GM19463 (cell line): ENCODE data around the gene LBR.

ENCODE experiments used
- ATAC-seq: cut with Tn5 transposase; IDR thresholded peaks from one replicate; pipeline ENCODE4 v1.9.1; 2021; ENCODE audit warnings: mild to moderate bottlenecking, moderate library complexity; ENCODE audit not compliant: unreplicated experiment

Gene LBR

DNA sequence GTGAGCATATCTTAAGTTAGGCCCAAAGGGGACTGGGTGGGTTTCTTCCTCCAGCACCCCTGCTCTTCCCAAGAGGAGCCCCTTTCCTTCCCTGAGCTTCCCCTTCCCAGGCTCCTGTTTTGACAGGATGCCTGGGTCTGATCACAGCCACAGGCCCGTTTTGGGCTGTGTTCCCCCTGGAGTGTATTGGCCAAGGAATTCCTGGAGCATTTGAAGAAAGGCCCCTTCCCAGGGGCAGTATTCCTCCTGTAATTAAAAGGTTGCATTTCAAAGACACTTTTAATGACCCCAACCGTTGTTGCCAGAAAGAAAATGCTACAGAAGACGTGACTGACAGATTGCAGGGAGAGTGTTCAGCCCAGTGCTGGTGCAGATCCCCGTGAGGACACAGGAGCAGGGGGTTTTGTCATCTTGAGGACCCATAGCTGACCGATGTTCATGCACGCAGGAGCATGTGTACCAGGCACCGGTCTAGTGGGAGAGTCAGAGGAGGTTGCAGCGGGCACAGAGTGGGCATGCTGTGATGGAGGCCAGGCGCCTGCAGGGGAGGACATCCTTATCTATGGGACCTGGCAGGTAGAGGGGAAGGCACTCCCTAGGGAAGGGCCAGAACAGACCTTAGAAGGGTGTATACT, 19.3 kb upstream of the LBR start:
- ATAC-seq = no peak

DNA sequence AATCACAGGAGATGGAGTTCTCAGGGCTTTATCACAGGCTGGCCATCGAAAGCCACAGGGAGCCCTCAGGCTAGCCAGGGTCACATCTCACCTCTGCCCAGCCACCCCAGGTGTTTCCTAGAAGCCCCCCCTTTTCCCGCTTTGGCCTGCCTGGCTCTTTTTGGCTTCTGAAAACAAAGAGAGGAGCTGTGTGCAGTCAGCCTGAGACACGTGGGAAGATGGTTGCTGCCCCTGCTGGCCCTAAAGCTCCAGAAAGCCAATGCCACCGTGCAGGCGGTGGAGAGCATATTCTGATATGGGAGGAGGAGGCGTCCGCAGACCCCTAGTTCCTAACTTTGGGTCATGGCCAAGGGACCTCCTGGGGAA, 18.7 kb upstream of the LBR start:
- ATAC-seq = no peak

DNA sequence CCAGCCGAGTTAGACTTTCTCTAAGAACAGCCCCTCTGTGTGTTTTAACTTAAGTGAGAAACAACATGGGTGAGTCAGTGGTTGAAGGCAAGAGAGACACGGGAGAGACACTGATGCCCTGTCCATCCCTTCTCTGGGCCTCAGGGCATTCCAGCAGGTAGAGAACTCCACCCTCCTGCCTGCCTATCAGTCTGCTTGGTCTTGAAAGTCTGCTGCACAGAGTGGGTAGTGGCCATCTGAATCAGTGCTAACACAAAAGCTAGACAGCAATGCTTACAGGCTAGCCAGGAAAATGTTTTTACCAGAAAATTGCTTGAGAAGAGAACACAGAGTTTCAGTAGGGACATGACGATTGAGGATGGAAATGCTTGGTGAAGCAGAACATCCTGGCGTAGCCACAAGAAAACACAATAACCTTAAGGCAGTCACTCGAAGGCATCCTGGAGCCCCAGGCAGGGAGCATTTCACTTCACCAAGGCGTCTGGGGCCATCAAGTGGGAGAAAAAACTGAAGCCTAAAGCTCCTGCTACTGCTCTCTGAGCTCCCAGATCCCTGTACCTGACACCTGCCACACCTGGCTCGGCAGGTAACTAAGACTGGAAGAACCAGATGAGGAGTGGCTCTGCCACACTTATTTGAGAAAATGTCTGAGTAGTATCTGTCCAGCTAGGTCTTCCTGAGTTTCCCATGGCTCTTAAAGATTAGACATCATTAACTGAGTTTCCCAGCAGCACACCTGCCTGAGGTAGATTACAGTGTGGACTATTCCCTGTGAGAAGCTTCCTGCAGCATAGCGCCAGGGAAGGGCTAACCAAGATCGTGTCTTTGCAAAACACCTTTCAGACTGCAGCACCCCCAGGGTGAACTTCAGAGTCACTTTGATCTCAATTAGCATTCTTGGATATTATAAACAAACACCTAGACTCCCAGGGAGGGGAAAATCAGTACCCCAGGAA, 18.1 kb upstream of the LBR start:
- ATAC-seq = no peak

DNA sequence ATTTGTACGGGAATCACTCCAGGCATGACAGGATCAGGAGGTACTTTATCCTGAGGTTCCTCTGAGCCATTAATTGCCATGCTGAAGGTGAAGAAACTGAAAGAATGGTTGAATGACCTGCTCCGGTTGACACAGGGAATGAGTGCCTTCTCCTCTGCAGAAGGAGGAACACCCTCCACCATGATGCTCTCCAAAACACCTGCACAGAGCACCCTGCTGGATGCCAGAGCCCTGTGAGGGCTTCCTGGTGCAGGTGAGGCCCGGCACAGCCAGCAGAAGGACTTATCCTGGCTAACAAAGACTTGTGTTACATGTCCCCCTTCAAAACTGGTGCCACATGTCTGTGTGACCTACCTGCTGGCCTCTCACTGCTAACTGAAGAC, 14.3 kb upstream of the LBR start:
- no peak for ATAC-seq

DNA sequence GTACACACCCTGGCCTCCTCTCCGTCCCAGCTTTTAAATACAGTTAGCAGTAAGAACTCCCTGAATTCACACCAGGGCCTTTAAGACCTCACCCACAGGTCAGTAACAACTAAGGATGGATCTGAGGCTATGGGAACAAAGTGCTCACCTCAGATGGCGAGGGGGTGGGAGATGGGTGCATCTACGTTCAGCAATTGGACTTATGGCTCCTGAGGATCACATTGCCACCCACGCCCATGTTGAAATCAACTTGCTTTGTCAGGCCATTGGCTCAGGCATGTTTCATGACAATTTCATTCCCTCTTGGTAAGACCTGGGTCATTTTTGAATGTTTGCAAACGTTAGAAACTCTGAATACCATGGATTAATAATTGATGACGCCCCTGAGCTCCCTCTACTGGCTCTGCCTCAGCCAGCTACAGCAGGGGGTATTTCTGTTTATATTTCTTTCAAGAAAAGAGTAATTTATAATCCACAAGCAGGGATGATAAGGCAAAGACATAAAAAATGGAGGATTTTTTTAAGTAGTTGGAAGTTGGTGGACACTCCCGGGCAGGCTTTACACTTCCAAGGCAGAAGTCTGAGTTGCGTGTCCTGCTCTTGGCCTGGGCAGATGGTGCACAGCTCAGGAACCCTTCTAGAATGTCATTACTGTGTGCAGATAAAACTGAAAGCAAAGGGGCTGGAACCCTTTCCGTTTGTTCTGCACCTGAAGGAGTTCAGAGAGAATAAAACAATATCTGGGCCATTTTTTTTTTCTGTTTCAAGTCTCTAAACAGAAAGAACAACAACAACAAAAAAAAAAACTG, 13.7 kb upstream of the LBR start:
- ATAC-seq = peak; percentile 38

DNA sequence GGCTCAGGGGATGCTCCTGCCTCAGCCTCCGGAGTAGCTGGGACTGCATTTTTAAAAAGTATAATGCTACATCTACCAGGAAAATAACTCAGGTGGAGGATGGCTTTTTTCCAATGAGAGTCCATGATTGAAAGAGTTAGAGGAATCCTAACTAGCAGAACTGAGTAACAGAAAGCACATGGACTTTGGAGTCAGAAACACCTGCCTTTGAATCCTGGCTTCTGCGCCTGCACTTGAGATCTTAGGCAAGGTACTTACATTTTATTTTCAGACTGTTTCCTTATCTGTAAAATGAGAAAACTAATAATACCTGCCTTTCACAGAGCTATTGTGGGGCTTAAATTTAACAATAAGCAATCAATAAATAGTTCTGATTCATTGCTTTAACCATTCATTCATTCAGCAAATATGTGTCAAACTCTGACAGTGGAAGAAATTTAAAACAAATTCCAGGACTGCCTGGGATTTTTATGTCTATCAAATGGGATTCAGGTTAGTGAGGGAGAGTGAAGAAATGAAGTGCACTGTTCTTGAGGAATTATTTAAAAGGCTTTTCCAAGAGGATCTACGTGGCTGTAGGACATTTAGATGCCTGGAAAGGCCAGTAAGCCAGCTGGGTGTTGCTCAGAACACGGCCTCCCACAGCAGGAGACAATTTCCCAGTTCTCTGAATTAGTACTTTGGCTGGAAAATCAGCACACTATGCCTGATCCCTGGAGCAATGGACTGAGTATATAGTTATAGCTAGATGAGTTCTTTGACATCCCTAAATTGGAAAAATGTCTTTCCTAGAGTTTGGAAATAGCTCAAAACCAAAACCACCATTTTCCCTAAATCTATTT, 12.8 kb upstream of the LBR start:
- ATAC-seq = no peak

DNA sequence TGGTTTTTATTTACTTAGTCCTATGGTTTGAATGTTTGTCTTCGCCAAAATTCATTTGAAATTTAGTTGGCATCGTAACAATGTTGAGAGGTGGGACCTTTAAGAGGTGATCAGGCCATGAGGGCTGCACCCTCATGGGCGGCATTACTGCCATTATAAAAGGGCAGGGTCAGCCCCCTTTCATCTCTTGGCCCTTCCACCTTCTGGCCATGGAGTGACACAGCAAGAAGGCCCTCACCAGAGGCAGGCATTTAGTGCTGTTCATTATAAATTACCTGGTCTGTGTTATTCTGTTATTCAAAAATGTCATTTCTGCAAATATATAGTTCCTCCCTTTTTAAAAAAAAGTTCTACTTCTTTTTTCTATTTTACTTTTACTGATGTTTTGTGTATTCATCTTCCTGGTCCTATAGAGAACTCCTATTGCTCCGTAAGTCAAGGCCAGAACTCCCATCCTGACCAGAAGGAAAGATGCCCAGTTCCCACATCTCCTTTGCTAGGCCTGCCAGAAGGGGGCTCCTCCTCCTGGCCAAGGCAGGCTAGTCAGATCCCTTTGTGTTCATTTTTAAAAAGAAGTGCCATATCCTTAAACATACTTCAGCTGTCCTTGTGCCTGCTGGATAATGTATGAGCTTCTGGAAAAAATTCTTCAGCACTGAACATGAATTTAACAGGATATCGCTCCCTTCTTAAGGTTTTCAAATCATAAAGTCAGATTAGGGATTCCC, 10.0 kb upstream of the LBR start:
- no peak for ATAC-seq

DNA sequence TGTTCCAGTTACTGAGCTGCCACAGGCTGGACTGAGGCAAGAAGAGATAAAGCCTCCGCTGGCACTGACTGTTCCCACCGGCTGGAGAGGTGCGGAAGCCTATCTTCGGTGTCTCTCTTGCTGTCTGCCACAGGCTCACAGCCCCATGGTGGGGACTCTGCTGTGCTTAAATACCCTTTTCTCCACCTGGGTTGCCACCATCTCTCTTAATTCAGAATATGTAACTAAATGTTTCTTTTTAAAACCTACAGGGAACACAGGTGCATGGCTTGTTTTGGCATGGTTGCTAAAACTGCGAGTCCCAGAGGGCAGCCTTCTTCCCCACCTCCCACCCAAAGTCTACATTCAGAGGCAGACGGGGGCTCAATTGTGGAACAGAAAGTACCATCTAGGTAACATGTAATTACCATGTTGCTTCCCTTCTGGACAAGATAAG, 8.1 kb upstream of the LBR start:
- ATAC-seq = peak; percentile 70

DNA sequence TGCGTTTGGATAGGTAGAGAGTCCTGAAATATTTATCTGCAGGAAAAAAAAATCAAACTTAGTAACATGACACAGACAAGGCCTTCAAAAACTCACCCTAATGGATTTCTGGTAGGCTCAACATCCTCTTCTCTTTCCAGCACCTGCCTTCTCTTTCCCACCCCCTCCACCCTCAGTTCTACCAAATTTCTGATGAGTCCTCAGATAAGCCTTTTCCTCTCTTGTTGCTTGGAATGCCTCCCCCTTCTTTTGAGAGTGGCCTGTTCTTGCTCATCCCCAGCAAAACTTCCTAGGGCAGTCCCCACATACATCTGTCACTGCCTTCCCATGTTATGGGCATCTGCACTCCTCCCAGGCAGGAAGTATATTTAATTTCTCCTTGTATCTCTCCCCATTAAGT, 7.6 kb upstream of the LBR start:
- ATAC-seq = peak; percentile 21

DNA sequence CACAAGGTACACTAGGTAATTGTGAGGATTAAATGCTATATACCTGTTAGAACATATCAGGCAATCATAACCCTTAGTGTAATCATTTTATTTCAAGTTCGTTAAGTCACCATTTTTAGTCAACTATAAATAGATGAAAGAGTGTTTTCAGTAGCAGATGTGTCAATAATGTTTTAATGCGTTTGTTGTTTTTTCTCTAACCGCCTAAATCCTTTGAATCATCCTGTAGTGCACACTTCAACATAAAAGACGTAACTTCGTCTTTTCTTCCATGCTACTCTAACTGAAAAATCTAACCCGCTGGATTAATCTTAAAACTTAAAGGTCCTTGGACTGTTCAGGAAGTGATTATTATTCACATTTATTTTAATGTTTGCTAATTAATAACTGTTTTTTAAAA, 7.2 kb upstream of the LBR start:
- no peak for ATAC-seq

DNA sequence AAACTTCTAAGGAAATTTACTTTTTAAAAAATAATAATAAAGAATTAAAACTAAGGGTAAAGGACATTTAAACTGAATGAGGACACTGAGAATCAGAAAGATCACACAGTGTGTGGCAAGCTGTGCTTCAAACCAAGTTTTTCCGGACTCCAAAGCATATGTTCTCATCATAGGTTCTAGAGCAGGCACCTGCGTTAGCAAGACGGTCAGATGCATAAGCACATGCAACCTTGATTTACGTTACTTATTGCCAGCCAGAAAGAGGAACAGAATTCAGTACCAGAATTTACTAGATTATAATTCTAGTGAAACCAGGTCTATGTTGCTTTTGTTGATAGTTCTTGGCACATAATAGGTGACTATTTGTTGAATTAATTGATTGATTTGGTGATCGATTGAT, 6.2 kb upstream of the LBR start:
- ATAC-seq = no peak

DNA sequence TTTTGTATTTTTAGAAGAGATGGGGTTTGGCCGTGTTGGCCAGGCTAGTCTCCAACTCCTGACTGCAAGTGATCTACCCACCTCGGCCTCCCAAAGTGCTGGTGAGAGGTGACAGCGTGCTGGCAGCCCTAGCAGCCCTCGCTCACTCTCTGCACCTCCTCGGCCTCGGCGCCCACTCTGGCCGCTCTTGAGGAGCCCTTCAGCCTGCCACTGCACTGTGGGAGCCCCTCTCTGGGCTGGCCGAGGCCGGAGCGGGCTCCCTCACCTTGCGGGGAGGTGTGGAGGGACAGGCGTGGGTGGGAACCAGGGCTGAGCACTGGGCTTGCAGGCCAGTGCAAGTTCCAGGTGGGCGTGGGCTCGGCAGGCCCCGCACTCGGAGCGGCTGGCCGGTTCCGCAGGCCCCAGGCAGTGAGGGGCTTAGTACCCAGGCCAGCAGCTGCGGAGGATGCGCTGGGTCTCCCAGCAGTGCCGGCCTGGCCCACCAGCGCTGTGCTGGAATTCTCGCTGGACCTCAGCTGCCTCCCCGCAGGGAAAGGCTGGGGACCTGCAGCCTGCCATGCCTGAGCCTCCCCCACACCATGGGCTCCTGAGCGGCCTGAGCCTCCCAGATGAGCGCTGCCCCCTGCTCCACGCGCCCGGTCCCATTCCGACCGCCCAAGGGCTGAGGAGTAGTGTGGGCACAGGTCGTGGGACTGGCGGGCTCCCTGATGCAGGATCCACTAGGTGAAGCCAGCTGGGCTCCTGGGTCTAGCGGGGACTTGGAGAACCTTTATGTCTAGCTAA, 3.4 kb upstream of the LBR start:
- no peak for ATAC-seq

DNA sequence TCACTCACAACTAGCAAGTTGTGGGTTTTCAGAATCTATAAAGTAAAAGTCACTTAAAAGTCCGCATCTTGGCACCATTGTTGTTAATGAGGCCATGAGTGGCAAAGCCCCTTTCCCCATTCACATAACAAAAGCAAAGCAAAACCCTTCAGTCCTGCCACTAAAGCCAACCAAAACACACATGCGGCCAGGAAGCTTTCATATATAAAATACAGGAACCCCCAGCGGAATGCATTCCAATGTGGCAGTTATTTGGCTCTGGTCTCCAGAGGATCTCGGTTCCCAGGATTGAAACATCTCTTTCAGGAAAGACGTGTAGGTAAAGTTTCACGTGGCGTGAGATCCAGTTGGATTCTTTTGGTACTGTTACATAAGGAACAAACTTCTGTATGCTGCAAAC, 2.5 kb upstream of the LBR start:
- ATAC-seq = no peak

DNA sequence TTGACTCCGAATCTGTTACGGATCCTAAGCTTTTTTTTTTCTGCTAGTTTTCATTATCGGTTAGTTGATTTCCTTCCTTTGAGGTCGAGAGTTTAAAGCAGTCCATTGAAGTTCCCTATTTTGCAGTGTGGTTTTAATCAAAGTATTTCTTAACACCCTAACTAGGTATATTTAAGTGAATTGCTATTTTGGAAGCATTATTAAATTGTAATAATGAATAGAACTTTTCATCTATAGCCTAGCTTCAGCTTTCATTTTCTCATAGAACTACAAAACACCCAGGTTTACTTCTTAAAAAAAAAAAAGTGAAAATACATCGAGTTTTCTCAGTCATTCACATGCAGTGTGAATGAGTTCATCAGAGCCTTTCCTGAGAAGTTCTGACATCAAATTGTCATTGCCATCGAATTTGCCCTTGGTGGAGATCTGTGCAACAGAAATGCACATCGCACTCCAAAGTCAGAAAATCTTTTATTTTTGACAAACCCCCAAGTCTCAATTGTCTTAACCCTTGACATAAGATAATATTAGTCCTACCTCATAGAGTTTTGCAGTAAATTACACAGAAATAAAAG, 1.1 kb upstream of the LBR start:
- ATAC-seq = no peak

DNA sequence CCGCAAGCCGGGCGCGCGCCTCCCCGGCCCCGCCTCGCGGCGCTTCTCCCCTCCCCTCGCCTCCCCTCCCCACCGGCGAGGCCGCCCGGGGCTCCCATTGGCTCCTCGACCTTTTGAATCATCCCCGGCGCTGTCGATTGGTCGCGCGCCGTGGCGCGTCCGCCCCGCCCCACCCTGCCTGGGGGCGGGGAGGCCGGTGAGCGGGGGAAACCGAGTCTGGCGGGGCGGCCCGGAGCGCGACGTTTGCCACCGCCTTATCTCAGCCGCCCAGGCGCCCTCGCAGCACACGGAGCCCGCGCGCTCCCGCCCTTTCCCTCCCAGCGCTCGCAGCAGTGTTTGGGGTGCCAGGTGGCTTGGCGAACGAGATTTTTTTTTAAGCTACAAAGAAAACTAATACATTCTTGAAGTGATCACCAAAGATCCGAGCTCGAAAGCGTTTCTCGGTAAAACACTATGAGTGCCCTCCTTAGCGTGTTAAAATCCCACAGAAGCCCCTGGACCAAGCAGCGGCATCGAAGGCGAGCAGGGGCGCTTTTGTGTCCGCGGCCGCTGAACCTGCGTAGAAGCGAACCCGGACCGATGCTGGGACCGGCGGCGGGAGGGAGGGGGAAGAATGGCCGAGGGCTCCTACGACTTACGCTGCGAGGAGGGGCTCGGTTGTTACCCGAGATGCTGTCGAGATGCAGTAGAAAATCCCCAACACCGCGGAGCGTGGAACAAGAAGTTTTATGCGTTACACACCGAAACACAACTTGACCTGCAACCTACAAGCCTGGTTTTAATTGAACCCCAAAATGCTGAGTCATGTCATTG, 436 bp upstream of the LBR start:
- peak; percentile 87 for ATAC-seq

DNA sequence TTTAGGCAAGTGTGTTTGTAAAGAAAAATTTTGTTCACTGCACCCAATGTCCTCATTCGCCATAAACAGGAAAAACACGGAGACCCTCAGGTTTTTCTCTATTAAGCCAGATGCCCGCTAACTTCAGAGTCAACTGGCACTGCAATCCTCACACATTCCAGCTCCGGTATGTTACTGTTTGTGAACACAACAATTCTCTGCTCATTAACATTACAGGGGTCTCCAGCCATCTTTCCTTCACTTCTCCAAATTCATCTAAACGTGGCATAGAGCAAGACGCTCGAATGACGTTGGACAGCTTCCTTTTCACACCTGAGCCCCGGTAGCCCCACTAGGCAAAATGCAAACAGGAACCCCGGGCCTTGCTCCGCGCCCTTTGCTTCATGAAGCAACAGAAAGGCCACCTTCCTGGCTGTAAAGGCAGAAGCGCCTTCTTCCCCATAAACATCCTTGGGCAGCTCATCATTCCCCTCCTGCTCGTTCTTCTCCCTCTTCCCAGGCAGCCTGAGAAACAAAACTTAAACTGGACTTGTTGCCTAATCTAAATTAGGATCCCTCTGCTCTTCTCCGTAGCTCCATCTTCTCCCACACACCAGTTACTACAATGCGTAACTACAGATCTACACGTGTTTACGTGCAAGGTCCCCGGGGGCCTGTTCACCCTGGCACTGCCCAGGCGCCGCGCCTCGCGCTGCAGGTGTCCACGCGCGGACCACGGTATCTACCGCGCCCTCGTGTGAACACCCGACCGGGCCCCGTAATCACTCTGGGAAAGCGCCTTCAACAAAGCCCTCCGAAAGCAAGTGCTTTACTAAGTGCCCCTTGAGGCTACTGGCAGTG, 1.2 kb downstream of the LBR start:
- no peak for ATAC-seq

DNA sequence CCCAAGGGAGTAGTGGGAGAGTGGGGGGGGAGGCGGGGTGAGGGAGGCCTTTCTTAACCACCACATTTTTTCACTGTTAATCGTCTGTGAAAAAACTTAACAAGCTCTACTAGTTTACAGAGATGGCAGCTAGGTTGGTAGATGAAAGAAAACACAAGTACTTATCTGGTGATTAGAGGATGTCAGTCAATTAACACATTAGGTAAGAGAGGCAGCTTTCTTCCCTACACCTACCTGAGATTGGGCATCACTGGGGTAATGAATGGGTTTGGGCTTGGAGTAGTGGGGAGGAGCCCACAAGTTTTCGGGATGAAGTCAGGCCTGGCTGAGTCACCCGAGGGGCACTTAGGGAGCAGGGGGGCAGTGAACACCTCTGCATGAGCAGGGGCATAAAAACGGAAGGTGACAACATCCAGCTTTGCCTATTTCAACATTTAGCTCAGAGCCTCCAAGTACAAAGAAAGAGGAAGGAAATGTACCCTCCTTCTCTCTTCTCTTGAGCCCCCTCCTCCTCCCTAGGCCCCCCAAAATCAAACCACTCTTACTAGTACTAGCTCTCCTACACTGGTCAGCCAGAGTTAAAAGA, 2.5 kb downstream of the LBR start:
- no peak for ATAC-seq
